Neural cell (in vitro differentiated cells): Measurements from ENCODE around the gene RPL10L. TPM values are rescaled to one million over a fixed set of nuclear protein-coding genes. Genes with fewer than 3 reads are reported as not detected.

Experiments
- H2AFZ ChIP-seq: fragments of 200-600, 300-800 bp; sonication (generic), shearing (Covaris generic); 2 replicates; pipeline ENCODE4 v1.6.0; 2014; ENCODE audit warnings: low read depth, mild to moderate bottlenecking, antibody characterized with exemption, low read length, moderate library complexity
- H3F3A ChIP-seq: fragments of 200-600 bp; shearing (Covaris generic); 2 replicates; pipeline ENCODE4 v1.6.1; 2016; ENCODE audit warnings: mild to moderate bottlenecking, moderate library complexity, mixed read lengths, antibody characterized with exemption, low read length; ENCODE audit not compliant: insufficient read depth, poor library complexity, severe bottlenecking
- H3K27ac ChIP-seq: fragments of 200-600, 300-800 bp; sonication (generic), shearing (Covaris generic); 2 replicates; pipeline ENCODE4 v1.5.1; 2014; ENCODE audit warnings: mild to moderate bottlenecking, low read length, moderate library complexity
- H3K27me3 ChIP-seq: fragments of 300-800, 200-600 bp; sonication (generic), shearing (Covaris generic); 2 replicates; pipeline ENCODE4 v1.6.0; 2014; ENCODE audit warnings: mild to moderate bottlenecking, low read depth, low read length, moderate library complexity; ENCODE audit not compliant: insufficient read depth
- H3K36me3 ChIP-seq: fragments of 300-800, 200-600 bp; sonication (generic), shearing (Covaris generic); 2 replicates; pipeline ENCODE4 v1.5.1; 2014; ENCODE audit warnings: mild to moderate bottlenecking, antibody characterized with exemption, low read length, moderate library complexity; ENCODE audit not compliant: insufficient read depth
- H3K4me2 ChIP-seq: fragments of 300-800, 200-600 bp; sonication (generic), shearing (Covaris generic); 2 replicates; pipeline ENCODE4 v1.6.0; 2014; ENCODE audit warnings: mild to moderate bottlenecking, low read length
- H3K4me3 ChIP-seq: fragments of 300-800, 200-600 bp; sonication (generic), shearing (Covaris generic); 2 replicates; pipeline ENCODE4 v1.5.1; 2014; ENCODE audit warnings: mild to moderate bottlenecking, low read length, moderate library complexity
- H3K79me2 ChIP-seq: fragments of 200-600 bp; shearing (Covaris generic); replicated peaks from 2 replicates; pipeline ENCODE4 v1.6.0; 2014; ENCODE audit warnings: mild to moderate bottlenecking, low read length, moderate library complexity; ENCODE audit not compliant: insufficient read depth
- H3K9ac ChIP-seq: fragments of 300-800, 200-600 bp; sonication (generic), shearing (Covaris generic); 2 replicates; pipeline ENCODE4 v1.6.1; 2016; ENCODE audit warnings: mild to moderate bottlenecking, low read length, mixed read lengths
- H3K9me2 ChIP-seq: fragments of 200-600 bp; shearing (Covaris generic); 2 replicates; pipeline ENCODE4 v1.6.1; 2016; ENCODE audit warnings: mild to moderate bottlenecking, low read length, mixed read lengths; ENCODE audit not compliant: insufficient read depth
- H3K9me3 ChIP-seq: fragments of 200-600, 300-800 bp; sonication (generic), shearing (Covaris generic); 2 replicates; pipeline ENCODE4 v1.6.1; 2016; ENCODE audit warnings: mild to moderate bottlenecking, mixed run types, low read length, moderate library complexity, mixed read lengths
- H4K20me1 ChIP-seq: fragments of 200-600 bp; shearing (Covaris generic); 2 replicates; pipeline ENCODE4 v1.6.1; 2016; ENCODE audit warnings: mild to moderate bottlenecking, mixed run types; ENCODE audit not compliant: insufficient read depth
- CTCF ChIP-seq: fragments of 450-650 bp; IDR thresholded peaks from 2 replicates; pipeline ENCODE4 v1.5.1; 2014; ENCODE audit warnings: antibody characterized with exemption, mild to moderate bottlenecking, moderate library complexity; ENCODE audit not compliant: poor library complexity, severe bottlenecking
- EP300 ChIP-seq: fragments of 450-650 bp; conservative IDR thresholded peaks from 2 replicates; pipeline ENCODE4 v1.6.1; 2014; ENCODE audit warnings: antibody characterized with exemption, mild to moderate bottlenecking, moderate library complexity; ENCODE audit not compliant: poor library complexity, severe bottlenecking
- EZH2 ChIP-seq: fragments of 200-600, 300-800 bp; shearing (Covaris generic), sonication (generic); IDR thresholded peaks from 2 replicates; pipeline ENCODE4 v1.6.1; 2014; ENCODE audit warnings: antibody characterized with exemption, low read length, borderline replicate concordance, mild to moderate bottlenecking; ENCODE audit not compliant: insufficient read depth, poor library complexity, severe bottlenecking
- MXI1 ChIP-seq: fragments of 450-650 bp; conservative IDR thresholded peaks from 2 replicates; pipeline ENCODE4 v1.6.1; 2014; ENCODE audit warnings: antibody characterized with exemption, mild to moderate bottlenecking; ENCODE audit not compliant: poor library complexity, severe bottlenecking
- POLR2AphosphoS5 ChIP-seq: IDR thresholded peaks from 2 replicates; pipeline ENCODE4 v1.6.1; 2012
- RAD21 ChIP-seq: fragments of 450-650 bp; conservative IDR thresholded peaks from 2 replicates; pipeline ENCODE4 v1.6.1; 2014; ENCODE audit warnings: antibody characterized with exemption, mild to moderate bottlenecking, moderate library complexity
- REST ChIP-seq: IDR thresholded peaks from 2 replicates; pipeline ENCODE4 v1.6.1; 2012; ENCODE audit warnings: borderline replicate concordance
- SMC3 ChIP-seq: fragments of 450-650 bp; conservative IDR thresholded peaks from 2 replicates; pipeline ENCODE4 v1.6.1; 2014; ENCODE audit warnings: antibody characterized with exemption, mild to moderate bottlenecking, moderate library complexity; ENCODE audit not compliant: poor library complexity
- TAF1 ChIP-seq: IDR thresholded peaks from 2 replicates; pipeline ENCODE4 v1.6.1; 2012; ENCODE audit warnings: low read depth
- polyA minus RNA-seq: library from RNA; depleted of rRNA, polyadenylated mRNA; stranded (reverse); fragments of >200 nt; gene quantifications from 2 replicates; pipeline ENCODE4 v1.2.3, GENCODE V29; 2014
- polyA plus RNA-seq: library from polyadenylated mRNA; depleted of rRNA; stranded (reverse); fragments of >200 nt; gene quantifications from 2 replicates; pipeline ENCODE4 v1.2.3, GENCODE V29; 2014

RPL10L gene
- not detected in 2 replicates for polyA plus RNA-seq
- polyA minus RNA-seq: not detected in 2 replicates

GRCh38 chr14:46651526-46652144 is at the start of gene RPL10L:
RPL10L (minus strand) TSS chr14:46651781; CDS start chr14:46651736, 45 bp downstream.
- Histone ChIP-seq H3K36me3 (no peaks in the 10 kb centered on the region), H3K4me3 (no peak within 1 kb of the TSS), H3K9me2 (no peaks in the 10 kb centered on the region), H3K9me3 (no peaks in the 10 kb centered on the region), H3F3A (no peaks in the 10 kb centered on the region), H3K4me2 (no peak within 1 kb of the TSS), H3K9ac (no peak within 1 kb of the TSS), H2AFZ (no peak within 1 kb of the TSS), H3K27ac (no peak within 1 kb of the TSS), H3K27me3 (no peaks in the 10 kb centered on the region), H4K20me1 (no peaks in the 10 kb centered on the region), H3K79me2 (no peaks in the 10 kb centered on the region)
- TF ChIP-seq POLR2AphosphoS5 (no peak), MXI1 (no peak), TAF1 (no peak), RAD21 (no peak), EZH2 (no peak), REST (no peak)

- TF ChIP-seq POLR2AphosphoS5: no peak
- no peak for TF ChIP-seq RAD21
- TF ChIP-seq TAF1: no peak
- TF ChIP-seq EZH2: no peak
- no peak for TF ChIP-seq MXI1
- TF ChIP-seq EP300: no peak
- no peak for TF ChIP-seq CTCF
- no peak for TF ChIP-seq REST
- TF ChIP-seq SMC3: no peak
- Histone ChIP-seq H3F3A (no peaks in the 10 kb centered on the region), H3K27me3 (no peaks in the 10 kb centered on the region), H4K20me1 (no peaks in the 10 kb centered on the region), H3K4me3 (no peak overlapping the region), H3K9me2 (no peaks in the 10 kb centered on the region), H3K9ac (no peak overlapping the region), H3K79me2 (no peaks in the 10 kb centered on the region), H3K4me2 (no peak overlapping the region), H3K9me3 (no peaks in the 10 kb centered on the region), H3K27ac (no peak overlapping the region), H3K36me3 (no peaks in the 10 kb centered on the region), H2AFZ (no peak overlapping the region)
Observed at GRCh38 chr14:46691819-46692218, 40.2 kb upstream of the RPL10L start.
